HL-60 (cell line): ENCODE results near the gene PTPN11.

Source experiments
- POLR2AphosphoS5 ChIP-seq: IDR thresholded peaks from 2 replicates; pipeline ENCODE4 v1.6.1; 2012; ENCODE audit warnings: low read depth
- TF ChIP-seq, protein P1 (sequence below): IDR thresholded peaks from one replicate; pipeline ENCODE4 v1.5.1; 2011; ENCODE audit warnings: low read length, control low read depth, inconsistent platforms; ENCODE audit not compliant: insufficient read depth

DNA sequence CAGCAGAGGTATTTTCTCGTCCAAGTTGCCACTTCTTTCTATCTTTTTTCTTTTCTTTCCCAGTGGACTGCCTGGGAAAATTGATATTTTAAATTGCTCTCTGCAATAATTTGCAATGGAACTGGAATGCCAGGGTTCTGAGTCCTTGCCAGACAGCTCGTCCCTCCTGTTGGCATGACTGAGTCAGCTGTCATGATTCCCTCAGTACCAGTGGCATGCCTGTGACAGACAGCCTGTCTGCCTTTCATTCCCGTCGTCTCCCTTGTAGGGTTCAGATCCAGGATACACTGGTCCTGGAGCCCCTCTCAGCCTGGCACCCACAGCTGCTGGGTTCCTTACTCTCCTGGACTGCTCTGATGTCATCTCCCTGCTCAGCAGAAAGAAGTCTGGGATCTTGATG is 84.8 kb downstream of the PTPN11 start:
- TF ChIP-seq, protein P1, sequence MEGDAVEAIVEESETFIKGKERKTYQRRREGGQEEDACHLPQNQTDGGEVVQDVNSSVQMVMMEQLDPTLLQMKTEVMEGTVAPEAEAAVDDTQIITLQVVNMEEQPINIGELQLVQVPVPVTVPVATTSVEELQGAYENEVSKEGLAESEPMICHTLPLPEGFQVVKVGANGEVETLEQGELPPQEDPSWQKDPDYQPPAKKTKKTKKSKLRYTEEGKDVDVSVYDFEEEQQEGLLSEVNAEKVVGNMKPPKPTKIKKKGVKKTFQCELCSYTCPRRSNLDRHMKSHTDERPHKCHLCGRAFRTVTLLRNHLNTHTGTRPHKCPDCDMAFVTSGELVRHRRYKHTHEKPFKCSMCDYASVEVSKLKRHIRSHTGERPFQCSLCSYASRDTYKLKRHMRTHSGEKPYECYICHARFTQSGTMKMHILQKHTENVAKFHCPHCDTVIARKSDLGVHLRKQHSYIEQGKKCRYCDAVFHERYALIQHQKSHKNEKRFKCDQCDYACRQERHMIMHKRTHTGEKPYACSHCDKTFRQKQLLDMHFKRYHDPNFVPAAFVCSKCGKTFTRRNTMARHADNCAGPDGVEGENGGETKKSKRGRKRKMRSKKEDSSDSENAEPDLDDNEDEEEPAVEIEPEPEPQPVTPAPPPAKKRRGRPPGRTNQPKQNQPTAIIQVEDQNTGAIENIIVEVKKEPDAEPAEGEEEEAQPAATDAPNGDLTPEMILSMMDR, result no peak
- no peak for TF ChIP-seq POLR2AphosphoS5
